ENCODE data around the gene SNRNP40.

GRCh38 chr1:31215065-31215570 is 81.5 kb downstream of the SNRNP40 start:
- no peak for TF ChIP-seq CTCF (IDR thresholded peaks at IDR 0.05; ENCODE audit: insufficient read depth, low read length, poor library complexity, severe bottlenecking)
- TF ChIP-seq EZH2phosphoT487 (conservative IDR thresholded peaks at IDR 0.05; ENCODE audit: low read length), result no peak
